ENCODE measurements around the gene ATP10D. TPM values are rescaled to one million over a fixed set of nuclear protein-coding genes. Genes with fewer than 3 reads are reported as not detected.

Gene ATP10D
- polyA plus RNA-seq (ENCODE audit: insufficient read length in 4 of 4), result 10 to 100 TPM; 41.1 to 54.2 (median 48.0) TPM

- peak; percentile 79 to 95 (median 91) for DNase-seq (ENCODE audit: low read depth in 4 of 4, low spot score in 2 of 4)
Measured at GRCh38 chr4:47485047-47485692, at the start of gene ATP10D. Gene ATP10D, plus strand, starts transcription at chr4:47485275. Its CDS starts 27,266 bp downstream, at chr4:47512541.

DNA sequence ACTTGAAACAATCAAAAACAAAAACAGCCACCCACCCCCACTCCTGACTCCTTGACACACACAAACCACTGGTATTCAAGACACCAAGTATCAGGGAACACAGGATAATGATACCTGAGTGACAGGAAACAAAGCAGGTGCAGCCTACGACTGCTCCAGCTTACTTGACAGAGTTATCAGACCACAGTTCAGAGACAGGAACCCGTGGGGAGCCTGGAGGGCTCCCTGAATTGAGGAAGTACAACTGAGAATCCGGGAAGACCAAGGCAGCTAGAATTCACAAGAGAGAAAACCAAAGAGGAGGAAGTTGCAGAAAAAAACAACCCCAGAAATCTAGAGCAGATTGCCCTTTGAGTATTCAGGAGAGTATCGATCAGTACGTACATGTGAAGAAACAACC is 42.1 kb upstream of the ATP10D start:
- no peak for DNase-seq (ENCODE audit: low read depth in 4 of 4, low spot score in 2 of 4)

DNA sequence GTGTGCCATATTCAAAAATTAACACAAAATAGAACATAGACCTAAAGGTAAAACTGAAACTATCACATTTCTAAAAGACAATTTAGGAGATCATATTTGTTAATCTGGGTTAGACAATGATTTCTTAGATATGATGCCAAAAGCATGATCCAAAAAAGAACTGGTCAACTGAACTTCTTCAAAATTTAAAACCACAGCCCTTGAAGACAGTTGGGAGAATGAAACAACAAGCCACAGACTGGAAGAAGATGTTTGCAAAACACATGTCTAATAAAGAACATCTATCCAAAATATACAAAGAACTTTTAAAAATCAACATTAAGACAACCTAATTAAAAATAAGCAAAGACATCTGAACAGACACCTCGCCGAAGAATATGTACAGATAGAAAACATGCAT is 41.0 kb upstream of the ATP10D start:
- no peak for DNase-seq (ENCODE audit: low read depth in 4 of 4, low spot score in 2 of 4)

GRCh38 chr4:47451657-47452056 is 33.4 kb upstream of the ATP10D start:
- no peak for DNase-seq (ENCODE audit: low read depth in 4 of 4, low spot score in 2 of 4)

DNA sequence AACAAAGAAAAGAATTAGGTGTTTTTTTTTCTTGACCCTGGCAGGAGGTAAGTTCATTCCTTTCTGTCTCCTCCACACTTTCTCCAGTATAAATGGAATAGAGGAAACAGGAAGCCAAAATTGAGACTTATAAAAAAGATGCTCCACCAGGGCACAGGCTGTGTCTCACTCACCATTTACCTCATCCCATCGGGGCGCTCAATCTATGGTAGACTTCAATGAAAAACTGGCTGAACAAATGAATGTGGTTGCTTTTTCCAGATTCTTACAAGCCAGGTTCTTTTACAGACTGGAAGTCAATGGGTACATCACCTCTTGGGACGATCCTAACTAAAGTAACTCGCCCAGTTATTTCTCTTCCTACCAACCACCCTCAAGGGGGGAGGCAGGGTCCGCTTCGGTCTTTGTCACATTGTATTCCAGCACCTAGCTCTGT is 22.3 kb upstream of the ATP10D start:
- DNase-seq (ENCODE audit: low read depth in 4 of 4, low spot score in 2 of 4), result no peak

- peak; percentile 79 to 91 (median 88) for DNase-seq (ENCODE audit: low read depth in 4 of 4, low spot score in 2 of 4)
Measured at GRCh38 chr4:47463235-47463956, 21.7 kb upstream of the ATP10D start, which contains the start of gene COMMD8. Gene COMMD8, minus strand, starts transcription at chr4:47463702. Its CDS starts 51 bp downstream, at chr4:47463651.

DNA sequence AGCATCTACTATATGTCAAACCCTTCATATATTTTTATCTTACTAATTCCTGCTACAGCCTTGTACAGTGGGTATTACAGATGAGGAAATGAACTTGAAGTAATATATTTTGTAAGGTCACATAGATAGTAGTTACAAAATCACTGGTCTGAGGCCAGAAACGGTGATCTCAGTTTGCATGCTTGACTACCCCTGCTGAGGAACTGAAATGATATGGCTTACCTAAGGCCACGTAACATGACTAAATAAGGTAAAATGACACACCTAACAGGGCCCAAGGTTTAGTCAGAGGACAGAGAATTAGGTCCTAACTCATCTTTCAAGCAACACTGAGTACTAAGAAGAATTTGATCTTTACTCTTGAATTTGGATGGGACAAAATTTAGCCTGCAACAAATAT is 20.1 kb upstream of the ATP10D start:
- DNase-seq (ENCODE audit: low read depth in 4 of 4, low spot score in 2 of 4), result no peak

GRCh38 chr4:47466056-47466785 is 18.9 kb upstream of the ATP10D start:
- no peak for DNase-seq (ENCODE audit: low read depth in 4 of 4, low spot score in 2 of 4)

- DNase-seq (ENCODE audit: low read depth in 4 of 4, low spot score in 2 of 4), result no peak
Measured at GRCh38 chr4:47468706-47469365, 16.2 kb upstream of the ATP10D start.

DNA sequence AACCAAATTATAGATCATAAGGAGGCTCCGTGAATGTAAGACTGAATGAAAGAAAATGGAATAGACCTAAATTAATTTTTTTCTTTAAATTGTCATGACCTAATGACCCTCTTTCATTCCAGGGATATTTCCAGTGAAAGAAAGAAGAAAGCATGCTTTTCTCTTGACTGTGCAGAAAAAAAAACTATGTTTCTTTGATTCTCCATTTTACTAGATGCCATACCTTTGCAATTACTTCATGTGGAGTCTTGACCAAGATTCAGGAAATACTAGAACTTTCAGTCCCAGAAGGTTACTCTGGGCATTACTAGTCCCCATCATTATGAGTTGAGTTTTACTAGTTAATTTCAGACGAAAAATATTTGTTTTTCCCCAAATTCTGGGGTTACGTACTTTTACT is 15.1 kb upstream of the ATP10D start:
- no peak for DNase-seq (ENCODE audit: low read depth in 4 of 4, low spot score in 2 of 4)

DNA sequence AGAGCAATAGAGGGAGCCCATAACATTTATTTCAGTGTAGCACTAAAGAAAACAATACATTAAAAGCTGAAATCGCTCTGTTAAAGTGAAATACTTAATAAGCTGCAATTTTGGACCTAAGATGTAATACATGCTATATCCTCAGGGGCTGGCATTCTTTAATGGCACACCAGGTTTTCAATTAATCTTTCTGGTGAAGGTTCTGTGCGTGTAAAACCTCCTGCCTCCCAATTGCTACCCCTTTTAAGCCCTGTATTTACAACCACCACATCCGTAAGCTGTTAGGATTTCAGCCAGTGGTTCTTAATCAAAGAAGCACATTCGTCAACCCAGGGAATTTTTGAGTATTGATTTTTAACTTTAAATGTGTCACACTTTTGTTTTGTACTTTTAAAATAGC is 14.0 kb upstream of the ATP10D start:
- no peak for DNase-seq (ENCODE audit: low read depth in 4 of 4, low spot score in 2 of 4)

DNA sequence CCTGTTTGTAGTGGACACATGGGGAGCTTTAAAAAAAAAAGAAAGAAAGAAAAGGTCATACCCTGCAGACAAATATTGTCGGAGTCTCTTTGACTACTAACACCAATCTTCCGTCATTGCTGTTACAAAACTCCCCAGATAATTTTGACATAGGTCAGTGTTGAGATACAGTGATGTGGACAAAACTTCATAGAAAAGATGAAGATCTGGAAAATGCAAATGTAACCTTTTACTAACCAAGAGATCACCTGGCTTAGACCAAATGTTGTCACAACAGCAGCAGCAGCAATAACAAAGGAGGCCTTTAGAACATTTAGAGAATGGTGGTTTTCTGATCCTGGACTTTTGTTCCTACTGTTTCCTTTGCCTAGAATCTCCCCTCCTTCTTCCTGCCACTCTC is 13.5 kb upstream of the ATP10D start:
- no peak for DNase-seq (ENCODE audit: low read depth in 4 of 4, low spot score in 2 of 4)

GRCh38 chr4:47473141-47473750 is 11.8 kb upstream of the ATP10D start:
- DNase-seq (ENCODE audit: low read depth in 4 of 4, low spot score in 2 of 4), result no peak

DNA sequence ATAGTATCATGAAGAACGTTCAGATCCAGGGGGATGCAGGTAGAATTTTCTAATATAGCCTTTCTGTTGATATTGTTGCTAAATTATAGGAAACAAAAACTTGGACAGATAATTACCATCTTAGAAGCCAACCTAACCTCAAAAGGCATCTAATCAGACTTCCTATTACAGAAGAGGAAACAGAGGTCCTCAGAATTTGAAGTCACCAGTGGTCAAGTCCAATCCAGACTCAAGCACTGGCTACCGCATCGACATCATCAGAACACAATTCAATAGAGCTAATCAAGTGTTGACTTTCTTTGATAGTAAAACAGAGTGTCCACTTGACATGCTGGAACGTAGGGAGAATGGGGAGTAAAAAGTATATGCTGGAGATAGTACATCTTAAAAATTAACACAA is 10.3 kb upstream of the ATP10D start:
- DNase-seq (ENCODE audit: low read depth in 4 of 4, low spot score in 2 of 4), result no peak

DNA sequence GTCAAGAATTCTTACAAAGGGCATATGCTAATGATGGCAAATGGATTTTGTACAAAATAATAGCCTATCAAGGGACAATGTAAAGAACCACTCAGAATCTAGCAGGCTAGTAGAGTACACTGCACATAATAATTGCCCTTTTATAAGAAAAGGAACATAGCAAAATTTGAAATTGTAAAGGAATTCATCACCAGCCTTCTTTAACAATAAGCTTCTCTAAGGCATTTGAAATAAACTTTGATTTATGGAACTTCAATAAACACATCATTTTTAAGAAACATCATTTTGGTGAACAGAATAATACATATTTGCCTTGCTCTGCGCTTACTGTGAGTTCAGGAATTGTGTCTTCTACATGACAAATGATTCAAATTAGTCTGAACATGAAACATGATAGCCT is 9.7 kb upstream of the ATP10D start:
- DNase-seq (ENCODE audit: low read depth in 4 of 4, low spot score in 2 of 4), result no peak

- DNase-seq (ENCODE audit: low read depth in 4 of 4, low spot score in 2 of 4), result no peak
Measured at GRCh38 chr4:47478804-47479203, 6.3 kb upstream of the ATP10D start.

DNA sequence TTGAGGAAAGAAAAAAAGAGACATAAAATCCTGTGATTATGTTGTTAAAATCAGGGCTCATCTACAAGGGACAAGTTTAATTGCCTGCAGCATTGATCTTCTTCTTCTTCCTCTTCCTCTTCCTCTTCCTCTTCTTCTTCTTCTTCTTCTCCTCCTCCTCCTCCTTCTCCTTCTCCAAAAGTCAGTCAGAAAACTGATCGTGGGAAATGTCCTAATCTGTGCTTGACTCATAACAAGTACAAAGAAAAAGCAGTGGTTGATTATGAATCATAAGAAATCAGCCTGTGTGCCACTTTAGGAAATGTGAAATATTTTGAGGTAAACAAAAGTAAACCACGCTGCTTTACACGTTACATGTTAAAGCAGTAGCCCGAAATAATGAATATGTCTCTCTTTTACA is 2.7 kb upstream of the ATP10D start:
- no peak for DNase-seq (ENCODE audit: low read depth in 4 of 4, low spot score in 2 of 4)

- no peak for DNase-seq (ENCODE audit: low read depth in 4 of 4, low spot score in 2 of 4)
Measured at GRCh38 chr4:47483745-47484144, 1.3 kb upstream of the ATP10D start.

- DNase-seq (ENCODE audit: low read depth in 4 of 4, low spot score in 2 of 4), result no peak
Measured at GRCh38 chr4:47484168-47484567, 907 bp upstream of the ATP10D start.

- DNase-seq (ENCODE audit: low read depth in 4 of 4, low spot score in 2 of 4), result peak in 1 of 4 donors; percentile 58
Measured at GRCh38 chr4:47485768-47486167, 693 bp downstream of the ATP10D start.
